Suppressor macrophage treated with lipopolysaccharide for 4 hours (primary cell): Measurements from ENCODE around the gene TMOD2.

ENCODE experiments used
- DNase-seq: peaks from one replicate; pipeline ENCODE4 v3.0.0-alpha.2; 2020

The TMOD2 gene

GRCh38 chr15:51750792-51751696 is at the start of gene TMOD2:
TSS of gene TMOD2 (plus strand) at chr15:51751597. CDS start at chr15:51766442, 14,845 bp downstream.
- DNase-seq: peak; percentile 47

DNA sequence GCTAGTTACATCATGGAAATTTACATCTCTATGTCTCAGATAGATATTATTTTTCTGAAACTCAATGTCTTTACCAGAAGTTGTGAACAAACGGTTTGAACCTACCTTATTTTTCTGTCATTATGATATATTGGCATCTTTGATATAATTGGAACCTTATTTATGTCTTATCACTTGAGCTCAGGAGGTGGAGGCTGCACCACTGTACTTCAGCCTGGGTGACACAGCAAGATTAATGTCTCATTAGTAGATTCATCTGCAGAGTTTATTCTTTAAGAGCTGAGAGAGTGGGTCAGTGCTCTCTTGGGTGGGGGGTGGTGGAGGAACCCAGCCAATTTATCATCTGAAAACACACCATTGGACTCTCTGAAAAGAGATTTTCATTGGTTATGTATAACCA is 48.7 kb upstream of the TMOD2 start:
- no peak for DNase-seq

GRCh38 chr15:51706291-51706690 is 45.1 kb upstream of the TMOD2 start:
- DNase-seq: no peak

GRCh38 chr15:51706926-51707608 is 44.3 kb upstream of the TMOD2 start:
- DNase-seq: no peak

- no peak for DNase-seq
Measured at GRCh38 chr15:51708013-51708412, 43.4 kb upstream of the TMOD2 start.

- DNase-seq: peak; percentile 47
Measured at GRCh38 chr15:51709031-51709430, 42.4 kb upstream of the TMOD2 start.

GRCh38 chr15:51714162-51714561 is 37.2 kb upstream of the TMOD2 start:
- no peak for DNase-seq

GRCh38 chr15:51714911-51715310 is 36.5 kb upstream of the TMOD2 start:
- DNase-seq: no peak

DNA sequence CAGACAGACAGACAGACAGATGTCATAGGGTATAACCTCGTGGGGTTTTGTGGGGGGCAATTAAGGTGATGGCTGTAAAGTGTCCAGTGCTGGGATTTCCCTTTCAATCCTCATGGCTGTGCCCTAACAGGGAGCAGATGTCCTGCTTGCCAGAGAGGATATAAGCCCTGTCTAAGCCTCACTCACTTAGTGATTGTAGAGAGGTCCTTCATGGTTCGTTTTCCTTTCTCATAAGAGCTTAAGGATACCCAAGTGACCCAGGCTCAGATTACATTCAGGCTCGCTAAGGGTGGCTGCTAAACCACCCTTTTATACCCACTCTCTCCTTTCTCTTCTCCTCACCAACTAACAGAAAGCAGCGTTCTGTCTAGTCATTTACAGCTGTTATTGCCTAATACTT is 33.2 kb upstream of the TMOD2 start:
- no peak for DNase-seq

- no peak for DNase-seq
Measured at GRCh38 chr15:51718746-51719145, 32.7 kb upstream of the TMOD2 start.

GRCh38 chr15:51720201-51720995 is 31.0 kb upstream of the TMOD2 start:
- no peak for DNase-seq

GRCh38 chr15:51721199-51721960 is 30.0 kb upstream of the TMOD2 start:
- DNase-seq: no peak

GRCh38 chr15:51724199-51724598 is 27.2 kb upstream of the TMOD2 start:
- DNase-seq: no peak

GRCh38 chr15:51724673-51725072 is 26.7 kb upstream of the TMOD2 start:
- DNase-seq: no peak

- DNase-seq: peak; percentile 53
Measured at GRCh38 chr15:51726302-51727073, 24.9 kb upstream of the TMOD2 start.

DNA sequence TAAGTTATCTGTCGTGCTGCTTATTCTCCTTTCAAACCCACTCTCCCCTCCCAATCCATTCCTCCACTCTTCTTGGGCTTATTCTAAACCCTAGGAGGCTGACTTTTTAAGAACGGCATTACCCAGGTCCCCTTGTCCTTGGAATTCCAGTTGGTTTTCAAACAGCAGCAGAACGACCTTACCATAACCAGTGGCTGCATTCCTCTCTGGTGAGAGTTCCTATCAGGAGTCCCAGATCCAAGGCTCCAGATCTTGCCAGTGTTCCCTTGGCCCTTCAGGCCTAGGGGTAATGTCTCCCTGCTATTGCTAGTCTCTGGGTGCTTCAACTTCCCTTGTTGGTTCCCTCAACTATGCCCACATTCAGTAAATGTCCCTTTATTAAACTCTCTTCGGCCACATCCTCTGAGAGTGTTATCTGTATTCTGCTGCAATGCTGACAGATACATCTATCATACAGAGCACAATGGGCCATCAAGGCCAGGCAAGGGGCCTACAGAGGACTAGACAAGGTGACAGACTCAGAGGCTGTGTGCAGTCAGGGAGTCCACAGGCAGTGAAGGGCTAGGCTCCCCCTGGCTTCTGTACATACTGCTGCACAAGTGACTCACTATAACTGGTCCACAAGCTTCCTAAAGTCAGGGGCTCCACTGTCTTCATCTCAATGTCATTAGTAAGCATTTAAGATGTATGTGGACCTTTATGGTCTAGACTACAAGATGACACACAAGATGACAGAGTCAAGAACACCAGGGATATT is 24.1 kb upstream of the TMOD2 start:
- no peak for DNase-seq

DNA sequence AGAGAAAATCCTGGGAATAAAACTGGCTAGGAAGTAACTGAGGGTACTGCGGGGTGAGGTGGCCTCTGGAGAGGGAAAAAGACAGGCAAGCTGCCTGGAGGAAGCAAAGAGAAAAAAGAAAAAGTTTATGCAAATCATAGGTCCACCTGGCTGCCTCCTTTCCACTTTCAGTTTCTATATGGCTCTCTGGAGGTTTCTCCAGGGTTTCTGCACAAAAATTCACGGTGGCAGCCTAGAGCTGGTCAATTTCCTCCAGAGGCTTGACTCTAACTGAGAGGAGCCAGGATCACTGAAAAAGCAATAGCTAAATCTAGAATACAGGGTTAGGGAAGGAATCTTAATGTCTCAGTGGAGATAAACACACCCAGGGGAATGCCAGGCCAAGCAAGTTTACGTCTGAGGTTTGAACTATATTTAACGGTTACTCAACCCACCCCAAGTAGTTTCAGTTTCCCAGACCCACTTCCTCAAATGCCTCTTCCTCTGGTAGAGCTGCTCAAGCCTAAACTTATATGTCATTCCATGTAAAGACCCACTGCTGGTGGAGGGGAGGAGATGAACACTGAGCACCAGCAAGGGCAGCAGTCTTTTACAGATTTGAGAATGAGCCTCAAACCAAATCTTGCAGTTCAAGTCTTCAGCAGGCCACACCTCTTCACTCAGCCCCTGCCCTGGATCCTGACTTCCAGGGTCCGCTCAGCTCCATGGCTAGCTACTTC is 19.7 kb upstream of the TMOD2 start:
- peak; percentile 96 for DNase-seq

GRCh38 chr15:51732646-51733045 is 18.8 kb upstream of the TMOD2 start:
- DNase-seq: no peak

- DNase-seq: peak; percentile 37
Measured at GRCh38 chr15:51735228-51736010, 16.0 kb upstream of the TMOD2 start.
